ENCODE results near the gene LAMA3.

DNA sequence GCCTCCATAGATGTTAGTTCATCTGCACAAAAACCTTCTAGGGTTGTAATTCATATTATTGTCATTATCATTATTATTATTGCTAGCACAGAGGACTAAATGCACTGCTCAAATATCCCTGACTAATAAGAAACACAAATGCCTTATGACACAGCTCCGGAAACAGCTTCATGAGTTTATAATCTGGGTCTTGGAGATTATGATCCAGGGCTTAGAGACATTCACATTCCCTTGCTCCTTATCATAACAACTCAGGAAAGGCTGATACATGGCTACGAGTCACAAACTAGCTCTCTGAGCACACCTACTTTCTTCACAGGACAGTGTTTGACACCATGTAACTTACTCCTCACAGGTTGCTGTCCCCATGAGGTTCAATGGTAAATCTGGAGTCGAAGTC lies 223.1 kb downstream of the LAMA3 start:
- TF ChIP-seq POLR2A (IDR thresholded peaks at IDR 0.05; ENCODE audit: low read depth, low read length) = no peak
- TF ChIP-seq POLR2AphosphoS5 (IDR thresholded peaks at IDR 0.05; ENCODE audit: low read depth, low read length) = no peak
- no peak for TF ChIP-seq PAX5 (IDR thresholded peaks at IDR 0.05; ENCODE audit: insufficient read depth, low read length, severe bottlenecking)

All from GM12891 (cell line).